Uterus (tissue), 2 donors: Measurements from ENCODE around the gene VAMP3.

Source experiments
- POLR2A ChIP-seq, 2 donors: fragments of 450-650 bp; IDR thresholded peaks; one replicate each; pipeline ENCODE4 v1.6.1; 2016; ENCODE audit warnings: antibody characterized with exemption in 2 of 2, mild to moderate bottlenecking in 1 of 2, moderate library complexity in 1 of 2
- TF ChIP-seq, protein P1 (sequence below), 4 experiments: fragments of 200-600 bp in 2 of 4; fragments of 450-650 bp in 2 of 4; sonication (generic) in 2 of 4; IDR thresholded peaks; one replicate each; pipeline ENCODE4 v1.5.1; 2016 to 2019; ENCODE audit warnings: antibody characterized with exemption in 4 of 4, mild to moderate bottlenecking in 2 of 4, moderate library complexity in 1 of 4

DNA sequence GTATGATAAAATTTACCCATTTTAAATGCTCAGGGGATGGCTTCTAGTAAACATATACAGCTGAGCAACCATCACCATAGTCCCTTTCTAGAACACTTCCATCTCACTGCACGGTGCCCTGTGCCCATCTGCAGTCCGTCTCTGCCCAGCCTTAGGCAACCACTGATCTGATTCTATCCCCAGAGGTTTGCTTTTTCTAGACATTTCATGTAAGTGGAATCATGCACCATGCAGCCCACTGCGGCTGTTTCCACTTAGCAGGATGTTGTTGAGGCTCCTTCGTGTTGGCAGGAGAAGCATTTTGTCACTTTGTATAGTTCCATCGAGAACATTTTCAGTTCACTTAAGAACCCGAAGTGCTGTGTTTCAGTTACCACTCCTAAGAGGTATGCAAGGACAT, 27.8 kb upstream of the VAMP3 start:
- TF ChIP-seq, protein P1, sequence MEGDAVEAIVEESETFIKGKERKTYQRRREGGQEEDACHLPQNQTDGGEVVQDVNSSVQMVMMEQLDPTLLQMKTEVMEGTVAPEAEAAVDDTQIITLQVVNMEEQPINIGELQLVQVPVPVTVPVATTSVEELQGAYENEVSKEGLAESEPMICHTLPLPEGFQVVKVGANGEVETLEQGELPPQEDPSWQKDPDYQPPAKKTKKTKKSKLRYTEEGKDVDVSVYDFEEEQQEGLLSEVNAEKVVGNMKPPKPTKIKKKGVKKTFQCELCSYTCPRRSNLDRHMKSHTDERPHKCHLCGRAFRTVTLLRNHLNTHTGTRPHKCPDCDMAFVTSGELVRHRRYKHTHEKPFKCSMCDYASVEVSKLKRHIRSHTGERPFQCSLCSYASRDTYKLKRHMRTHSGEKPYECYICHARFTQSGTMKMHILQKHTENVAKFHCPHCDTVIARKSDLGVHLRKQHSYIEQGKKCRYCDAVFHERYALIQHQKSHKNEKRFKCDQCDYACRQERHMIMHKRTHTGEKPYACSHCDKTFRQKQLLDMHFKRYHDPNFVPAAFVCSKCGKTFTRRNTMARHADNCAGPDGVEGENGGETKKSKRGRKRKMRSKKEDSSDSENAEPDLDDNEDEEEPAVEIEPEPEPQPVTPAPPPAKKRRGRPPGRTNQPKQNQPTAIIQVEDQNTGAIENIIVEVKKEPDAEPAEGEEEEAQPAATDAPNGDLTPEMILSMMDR (IDR thresholded peaks at IDR 0.05) = no peak
- TF ChIP-seq POLR2A (IDR thresholded peaks at IDR 0.05) = no peak
